Esophagus muscularis mucosa (tissue), 4 donors: ENCODE measurements around the gene NOS3.

ENCODE experiments used
- CTCF ChIP-seq, 3 experiments: fragments of 200-600 bp in 2 of 3; fragments of 450-650 bp in 1 of 3; sonication (generic) in 2 of 3; IDR thresholded peaks; one replicate each; pipeline ENCODE4 v1.5.1; 2017 to 2019; ENCODE audit warnings: antibody characterized with exemption in 3 of 3, mild to moderate bottlenecking in 2 of 3, moderate library complexity in 1 of 3
- EP300 ChIP-seq: sonication (generic); formaldehyde crosslinking; IDR thresholded peaks from one replicate; pipeline ENCODE4 v1.6.1; 2017; ENCODE audit warnings: antibody characterized with exemption
- POLR2A ChIP-seq: fragments of 450-650 bp; IDR thresholded peaks from one replicate; pipeline ENCODE4 v1.6.1; 2017; ENCODE audit warnings: antibody characterized with exemption, moderate library complexity, mild to moderate bottlenecking, low read depth
- POLR2AphosphoS5 ChIP-seq, 2 donors: sonication (generic); formaldehyde crosslinking; IDR thresholded peaks; one replicate each; pipeline ENCODE4 v1.6.1; 2017; ENCODE audit warnings: antibody characterized with exemption in 2 of 2

- TF ChIP-seq POLR2AphosphoS5 (IDR thresholded peaks at IDR 0.05) (no peak), CTCF (IDR thresholded peaks at IDR 0.05) (no peak), EP300 (no peak), POLR2A (no peak)
These were observed 66.7 kb downstream of the NOS3 start, which contains the start of gene CDK5 for GRCh38 chr7:151057506-151057988.
